ENCODE data around the gene CHTF8.

GRCh38 chr16:69108064-69108904, 24.1 kb downstream of the CHTF8 start:
- TF ChIP-seq CTCF (IDR thresholded peaks at IDR 0.05) (no peak), POLR2A (IDR thresholded peaks at IDR 0.05) (no peak)

All from Peyer's patch (tissue), 4 donors.